Liver (tissue), 9 donors: Measurements from ENCODE around the gene KCNMA1. TPM values are rescaled to one million over a fixed set of nuclear protein-coding genes. Genes with fewer than 3 reads are reported as not detected.

Source experiments
- DNase-seq: peaks from one replicate; pipeline ENCODE4 v3.0.0-alpha.2; 2017; ENCODE audit warnings: low spot score
- H3K27ac ChIP-seq, 2 donors: one replicate each; pipeline ENCODE4 v1.7.0; 2013; ENCODE audit warnings: inconsistent platforms in 2 of 2, low read length in 2 of 2, control low read depth in 1 of 2, low read depth in 1 of 2, mild to moderate bottlenecking in 1 of 2
- H3K27me3 ChIP-seq, 4 donors: one replicate each; pipeline versions ENCODE4 v1.6.1 to v1.7.0; 2013; ENCODE audit warnings: low read length in 3 of 4, inconsistent platforms in 1 of 4, mild to moderate bottlenecking in 1 of 4, moderate library complexity in 1 of 4; ENCODE audit not compliant: control insufficient read depth in 4 of 4, insufficient read depth in 4 of 4
- H3K36me3 ChIP-seq, 4 donors: one replicate each; pipeline versions ENCODE4 v1.6.1 to v1.7.0; 2013; ENCODE audit warnings: low read length in 3 of 4, mild to moderate bottlenecking in 3 of 4, low read depth in 1 of 4, moderate library complexity in 1 of 4; ENCODE audit not compliant: control insufficient read depth in 4 of 4, insufficient read depth in 3 of 4
- H3K4me1 ChIP-seq, 4 donors: one replicate each; pipeline versions ENCODE4 v1.6.1 to v1.7.0; 2013; ENCODE audit warnings: low read length in 3 of 4, mild to moderate bottlenecking in 3 of 4, moderate library complexity in 1 of 4; ENCODE audit not compliant: control insufficient read depth in 4 of 4, insufficient read depth in 4 of 4
- H3K4me3 ChIP-seq, 3 donors: one replicate each; pipeline versions ENCODE4 v1.6.1 to v1.7.0; 2013; ENCODE audit warnings: low read length in 3 of 3, control low read depth in 1 of 3, low read depth in 1 of 3, mild to moderate bottlenecking in 1 of 3
- H3K9ac ChIP-seq, 2 donors: one replicate each; pipeline ENCODE4 v1.7.0; 2013; ENCODE audit warnings: low read length in 2 of 2, mild to moderate bottlenecking in 2 of 2, moderate library complexity in 2 of 2, control low read depth in 1 of 2, low read depth in 1 of 2
- H3K9me3 ChIP-seq, 4 donors: one replicate each; pipeline versions ENCODE4 v1.6.1 to v1.7.0; 2013; ENCODE audit warnings: low read length in 3 of 4; ENCODE audit not compliant: control insufficient read depth in 4 of 4
- ATF3 ChIP-seq: IDR thresholded peaks from 2 replicates; pipeline ENCODE4 v1.6.1; 2016; ENCODE audit warnings: antibody characterized with exemption
- CTCF ChIP-seq: fragments of 150-350 bp; IDR thresholded peaks from 2 replicates; pipeline ENCODE4 v1.5.1; 2017; ENCODE audit warnings: improper control_type of control experiment, low read depth, low read length; ENCODE audit not compliant: missing input control
- EGR1 ChIP-seq, 2 donors: IDR thresholded peaks; 2 replicates each; pipeline ENCODE4 v1.6.1; 2016 to 2018; ENCODE audit warnings: antibody characterized with exemption in 2 of 2, low read depth in 2 of 2
- FOXA2 ChIP-seq: IDR thresholded peaks from 2 replicates; pipeline ENCODE4 v1.6.1; 2016; ENCODE audit warnings: antibody characterized with exemption
- GABPA ChIP-seq, 2 donors: IDR thresholded peaks in 1 of 2; conservative IDR thresholded peaks in 1 of 2; 2 replicates each; pipeline ENCODE4 v1.6.1; 2016; ENCODE audit warnings: antibody characterized with exemption in 2 of 2, mild to moderate bottlenecking in 1 of 2, moderate library complexity in 1 of 2
- HNF4A ChIP-seq, 2 donors: conservative IDR thresholded peaks; 2 replicates each; pipeline ENCODE4 v1.6.1; 2016; ENCODE audit warnings: antibody characterized with exemption in 2 of 2, mild to moderate bottlenecking in 2 of 2
- JUND ChIP-seq, 2 donors: IDR thresholded peaks; 2 replicates each; pipeline ENCODE4 v1.6.1; 2016; ENCODE audit warnings: antibody characterized with exemption in 2 of 2
- MAX ChIP-seq: IDR thresholded peaks from 2 replicates; pipeline ENCODE4 v1.6.1; 2016; ENCODE audit warnings: antibody characterized with exemption
- NR2F2 ChIP-seq: IDR thresholded peaks from 2 replicates; pipeline ENCODE4 v1.6.1; 2016; ENCODE audit warnings: antibody characterized with exemption
- RAD21 ChIP-seq, 2 donors: IDR thresholded peaks; 2 replicates each; pipeline ENCODE4 v1.6.1; 2016; ENCODE audit warnings: antibody characterized with exemption in 2 of 2, mild to moderate bottlenecking in 2 of 2
- REST ChIP-seq: IDR thresholded peaks from 2 replicates; pipeline ENCODE4 v1.6.1; 2016; ENCODE audit warnings: antibody characterized with exemption, mild to moderate bottlenecking
- RXRA ChIP-seq, 2 donors: IDR thresholded peaks; 2 replicates each; pipeline ENCODE4 v1.6.1; 2017 to 2018; ENCODE audit warnings: antibody characterized with exemption in 2 of 2, mild to moderate bottlenecking in 1 of 2
- SP1 ChIP-seq: IDR thresholded peaks from 2 replicates; pipeline ENCODE4 v1.6.1; 2018; ENCODE audit warnings: antibody characterized with exemption, mild to moderate bottlenecking
- TAF1 ChIP-seq: conservative IDR thresholded peaks from 2 replicates; pipeline ENCODE4 v1.6.1; 2016; ENCODE audit warnings: antibody characterized with exemption, mild to moderate bottlenecking
- YY1 ChIP-seq: IDR thresholded peaks from 2 replicates; pipeline ENCODE4 v1.6.1; 2016; ENCODE audit warnings: antibody characterized with exemption, mild to moderate bottlenecking
- ZBTB33 ChIP-seq: IDR thresholded peaks from 2 replicates; pipeline ENCODE4 v1.6.1; 2016; ENCODE audit warnings: antibody characterized with exemption
- WGBS: extraction: QIAGEN DNeasy Blood & Tissue Kit; methylation state at CpG from one replicate; pipeline ENCODE4 v1.1.7; 2013; 5-methylcytosine and 5-hydroxymethylcytosine counted together
- polyA plus RNA-seq, 2 donors: library from polyadenylated mRNA; stranded (reverse) in 1 of 2; unstranded in 1 of 2; fragments of 200-250 nt in 1 of 2; fragments of >200 nt in 1 of 2; fragmentation: Nextera tagmentation in 1 of 2; extraction: Ambion mirVana in 1 of 2; gene quantifications; one replicate each; pipeline versions ENCODE4 v1.2.1 to v1.2.3, GENCODE V29; 2013 to 2015
- total RNA-seq, 2 donors: library from RNA; depleted of rRNA; stranded (reverse); fragments of >200 nt; gene quantifications; one replicate each; pipeline ENCODE4 v1.2.3, GENCODE V29; 2014
- donor health status: healthy.
- donor health status: healthy.
- donor health status: healthy.
- donor health status: healthy.
- donor health status: healthy.

Gene KCNMA1
- total and polyA plus RNA-seq, 4 donors: 2.5 to 9.7 (median 4.7) TPM

GRCh38 chr10:76910184-76910962 is 727.2 kb downstream of the KCNMA1 start:
- H3K4me3 ChIP-seq: no peak overlapping the region
- no peak for TF ChIP-seq CTCF
- no peak for TF ChIP-seq NR2F2
- no peak for TF ChIP-seq EGR1 (IDR thresholded peaks at IDR 0.05; ENCODE audit: low read depth in 2 of 2)
- no peak for TF ChIP-seq FOXA2
- TF ChIP-seq GABPA (IDR thresholded peaks at IDR 0.05 in 1 of 2, conservative IDR thresholded peaks at IDR 0.05 in 1 of 2): no peak
- TF ChIP-seq TAF1: no peak
- TF ChIP-seq SP1: no peak
- TF ChIP-seq REST: no peak
- TF ChIP-seq RXRA (IDR thresholded peaks at IDR 0.05): no peak
- no peak for TF ChIP-seq YY1
- no peak for TF ChIP-seq MAX
- TF ChIP-seq JUND (IDR thresholded peaks at IDR 0.05): no peak
- TF ChIP-seq ATF3: no peak
- no peak for TF ChIP-seq RAD21 (IDR thresholded peaks at IDR 0.05)
- TF ChIP-seq HNF4A (conservative IDR thresholded peaks at IDR 0.05): no peak
- no peak for TF ChIP-seq ZBTB33
- peaks cover 0 to 6% (median 0%) of the 10 kb centered on the region in 4 donors for H3K36me3 ChIP-seq
- H3K9ac ChIP-seq: no peak overlapping the region
- DNase-seq: no peak
- H3K27ac ChIP-seq: no peak overlapping the region
- H3K27me3 ChIP-seq: no peaks in the 10 kb centered on the region
- no peaks in the 10 kb centered on the region for H3K9me3 ChIP-seq
- peaks cover 0 to 8% (median 6%) of the 10 kb centered on the region in 4 donors for H3K4me1 ChIP-seq
- WGBS: 96% methylated on average over 8 of the region's 8 CpGs
